Fibroblast of skin of right quadriceps (primary cell): Measurements from ENCODE around the gene ABCF2.

ENCODE experiments used
- DNase-seq: peaks from one replicate; pipeline ENCODE4 v3.0.0-alpha.2; 2013

ABCF2 gene

GRCh38 chr7:151168003-151168786, 58.8 kb downstream of the ABCF2 start:
- no peak for DNase-seq

GRCh38 chr7:151167197-151167961, 59.6 kb downstream of the ABCF2 start, which contains the start of gene GBX1:
TSS of gene GBX1 (minus strand) at chr7:151167694. CDS start at chr7:151167548, 146 bp downstream.
- no peak for DNase-seq

DNA sequence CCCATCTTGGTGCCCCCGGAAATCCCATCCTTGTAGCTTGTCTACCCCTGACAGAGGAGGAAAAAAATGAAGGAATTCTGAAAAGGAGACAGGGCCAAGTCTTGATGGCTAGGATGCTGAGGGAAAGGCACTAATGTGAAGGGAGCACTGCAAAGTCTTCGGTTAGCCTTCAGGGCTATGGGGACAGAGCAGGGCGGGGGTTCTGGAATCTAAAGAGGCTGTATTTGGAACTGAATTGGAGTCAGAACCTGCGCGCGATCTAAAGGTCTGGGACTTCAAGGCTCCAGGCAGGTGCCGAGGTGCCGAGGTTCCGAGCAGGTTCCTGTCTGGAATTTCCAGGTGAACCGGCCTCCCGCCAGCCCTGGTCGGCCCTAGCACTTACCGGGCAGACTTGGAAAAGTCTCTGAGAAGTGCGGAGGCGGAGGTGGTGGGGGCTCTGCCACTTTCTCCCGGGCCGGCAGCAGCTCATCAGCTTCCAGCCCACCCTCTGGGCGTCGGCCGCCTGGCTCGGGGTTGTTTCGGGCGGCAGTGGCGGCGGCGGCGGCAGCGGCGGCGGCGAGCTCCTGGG, 60.3 kb downstream of the ABCF2 start:
- no peak for DNase-seq
